Esophagus squamous epithelium (tissue), 4 donors: ENCODE data around the gene NONO.

Experiments
- CTCF ChIP-seq, 6 experiments: fragments of 450-650 bp in 4 of 6; fragments of 200-600 bp in 2 of 6; sonication (generic) in 2 of 6; IDR thresholded peaks; one replicate each; pipeline ENCODE4 v1.5.1; 2016 to 2019; ENCODE audit warnings: antibody characterized with exemption in 6 of 6, mild to moderate bottlenecking in 4 of 6, moderate library complexity in 4 of 6
- POLR2A ChIP-seq, 4 donors: fragments of 450-650 bp; IDR thresholded peaks; one replicate each; pipeline ENCODE4 v1.6.1; 2017; ENCODE audit warnings: antibody characterized with exemption in 4 of 4, mild to moderate bottlenecking in 4 of 4, moderate library complexity in 3 of 4

- TF ChIP-seq CTCF (IDR thresholded peaks at IDR 0.05) (peak in 3 of 6 experiments; percentile 25 to 38 (median 29)), POLR2A (IDR thresholded peaks at IDR 0.05) (no peak)
Measured at GRCh38 chrX:71253253-71254091, 30.0 kb upstream of the NONO start.
